ENCODE data around the gene MYL9. TPM values are rescaled to one million over a fixed set of nuclear protein-coding genes. Genes with fewer than 3 reads are reported as not detected.

MYL9 gene
- polyA plus RNA-seq, 1 of the 3 experiments (the other 2 are of a cell fraction): not detected

DNA sequence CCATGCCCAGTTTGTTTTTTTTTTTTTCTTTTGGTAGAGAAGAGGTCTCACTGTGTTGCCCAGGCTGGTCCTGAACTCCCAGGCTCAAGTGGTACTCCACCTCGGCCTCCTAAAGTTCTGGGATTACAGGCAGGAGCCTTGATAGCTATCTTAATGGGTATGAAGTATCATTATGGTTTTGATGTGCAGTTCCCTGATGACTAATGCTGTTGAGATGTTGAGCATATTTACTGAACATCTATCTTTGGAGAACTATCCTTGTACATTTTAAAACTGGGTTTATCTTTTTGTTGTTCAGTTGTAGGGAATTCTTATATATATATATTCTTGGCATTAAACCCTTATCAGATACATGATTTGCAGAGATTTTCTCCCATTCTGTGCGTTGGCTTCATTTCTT is 21.4 kb upstream of the MYL9 start:
- Histone ChIP-seq H3F3A (replicated peaks; ENCODE audit: insufficient read depth) (peaks cover 30% of the 10 kb centered on the region), H3K9ac (no peak overlapping the region), H3K79me2 (ENCODE audit: insufficient read depth) (peaks cover 87% of the 10 kb centered on the region), H3K4me3 (ENCODE audit: low read depth in 2 of 2, low read length in 1 of 2) (no peak overlapping the region), H3K27me3 (ENCODE audit: insufficient read depth) (no peaks in the 10 kb centered on the region), H3K9me2 (no peaks in the 10 kb centered on the region), H2AFZ (ENCODE audit: low read depth) (no peak overlapping the region), H3K4me1 (ENCODE audit: control insufficient read depth in 1 of 2, insufficient read depth in 2 of 2, low read depth in 1 of 2, low read length in 1 of 2) (peaks cover 9 to 30% of the 10 kb centered on the region in 2 experiments), H4K20me1 (ENCODE audit: insufficient read depth) (peaks cover 66% of the 10 kb centered on the region), H3K27ac (ENCODE audit: low read depth in 2 of 2, low read length in 1 of 2) (peak overlapping the region in 1 of 2 experiments; percentile 51; a peak in 2 of 4 replicates), H3K4me2 (0 out of 2 replicates have a peak overlapping the region, but pooled peaks have one; percentile 34), H3K9me3 (no peaks in the 10 kb centered on the region), H3K36me3 (replicated peaks in 1 of 2; ENCODE audit: control insufficient read depth in 1 of 2, insufficient read depth in 2 of 2, low read length in 1 of 2) (peaks cover 10 to 58% of the 10 kb centered on the region in 2 experiments)
- POLR2A ChIA-PET: no interaction called here
- WGBS (ENCODE audit: low lambda C conversion rate): 64% methylated on average over 2 of the region's 2 CpGs
- CTCF ChIA-PET: interaction anchor here (2.0 to 2.7 kb wide), 2 partner anchors 14 to 81 kb away, joined by 4 to 8 read pairs; no protein-coding TSS in a partner anchor
- TF ChIP-seq NFIC (IDR thresholded peaks at IDR 0.05; ENCODE audit: borderline replicate concordance) (no peak), TAF1 (IDR thresholded peaks at IDR 0.05; ENCODE audit: borderline replicate concordance, low read depth, low read length) (no peak), JUND (IDR thresholded peaks at IDR 0.05) (peak; percentile 69), RAD21 (IDR thresholded peaks at IDR 0.05; ENCODE audit: low read length) (no peak), TCF12 (IDR thresholded peaks at IDR 0.05) (peak; percentile 47), EP300 (IDR thresholded peaks at IDR 0.05; ENCODE audit: borderline replicate concordance in 1 of 2, low read depth in 1 of 2, low read length in 1 of 2) (peak in 1 of 2 experiments; percentile 18; a peak in 1 of 4 replicates), FOSL2 (IDR thresholded peaks at IDR 0.05; ENCODE audit: borderline replicate concordance, low read depth) (peak; percentile 53; the same call in 1 of the 2 replicates), SMC3 (IDR thresholded peaks at IDR 0.05; ENCODE audit: low read depth, low read length) (no peak), ELF1 (IDR thresholded peaks at IDR 0.05) (no peak), CHD2 (IDR thresholded peaks at IDR 0.05; ENCODE audit: low read length, partially characterized antibody) (no peak), RFX5 (IDR thresholded peaks at IDR 0.05; ENCODE audit: low read length) (no peak), EZH2phosphoT487 (IDR thresholded peaks at IDR 0.05; ENCODE audit: borderline replicate concordance, low read depth) (no peak), SIN3A (IDR thresholded peaks at IDR 0.05; ENCODE audit: borderline replicate concordance, low read depth, low read length) (no peak), GATA2 (CRISPR knock-in tag; IDR thresholded peaks at IDR 0.05) (no peak)
- TF ChIP-seq, protein P1, sequence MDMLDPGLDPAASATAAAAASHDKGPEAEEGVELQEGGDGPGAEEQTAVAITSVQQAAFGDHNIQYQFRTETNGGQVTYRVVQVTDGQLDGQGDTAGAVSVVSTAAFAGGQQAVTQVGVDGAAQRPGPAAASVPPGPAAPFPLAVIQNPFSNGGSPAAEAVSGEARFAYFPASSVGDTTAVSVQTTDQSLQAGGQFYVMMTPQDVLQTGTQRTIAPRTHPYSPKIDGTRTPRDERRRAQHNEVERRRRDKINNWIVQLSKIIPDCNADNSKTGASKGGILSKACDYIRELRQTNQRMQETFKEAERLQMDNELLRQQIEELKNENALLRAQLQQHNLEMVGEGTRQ (IDR thresholded peaks at IDR 0.05; ENCODE audit: borderline replicate concordance, low read depth, low read length): no peak
- TF ChIP-seq, protein P2, sequence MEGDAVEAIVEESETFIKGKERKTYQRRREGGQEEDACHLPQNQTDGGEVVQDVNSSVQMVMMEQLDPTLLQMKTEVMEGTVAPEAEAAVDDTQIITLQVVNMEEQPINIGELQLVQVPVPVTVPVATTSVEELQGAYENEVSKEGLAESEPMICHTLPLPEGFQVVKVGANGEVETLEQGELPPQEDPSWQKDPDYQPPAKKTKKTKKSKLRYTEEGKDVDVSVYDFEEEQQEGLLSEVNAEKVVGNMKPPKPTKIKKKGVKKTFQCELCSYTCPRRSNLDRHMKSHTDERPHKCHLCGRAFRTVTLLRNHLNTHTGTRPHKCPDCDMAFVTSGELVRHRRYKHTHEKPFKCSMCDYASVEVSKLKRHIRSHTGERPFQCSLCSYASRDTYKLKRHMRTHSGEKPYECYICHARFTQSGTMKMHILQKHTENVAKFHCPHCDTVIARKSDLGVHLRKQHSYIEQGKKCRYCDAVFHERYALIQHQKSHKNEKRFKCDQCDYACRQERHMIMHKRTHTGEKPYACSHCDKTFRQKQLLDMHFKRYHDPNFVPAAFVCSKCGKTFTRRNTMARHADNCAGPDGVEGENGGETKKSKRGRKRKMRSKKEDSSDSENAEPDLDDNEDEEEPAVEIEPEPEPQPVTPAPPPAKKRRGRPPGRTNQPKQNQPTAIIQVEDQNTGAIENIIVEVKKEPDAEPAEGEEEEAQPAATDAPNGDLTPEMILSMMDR (IDR thresholded peaks at IDR 0.05): no peak
- TF ChIP-seq, protein P3, sequence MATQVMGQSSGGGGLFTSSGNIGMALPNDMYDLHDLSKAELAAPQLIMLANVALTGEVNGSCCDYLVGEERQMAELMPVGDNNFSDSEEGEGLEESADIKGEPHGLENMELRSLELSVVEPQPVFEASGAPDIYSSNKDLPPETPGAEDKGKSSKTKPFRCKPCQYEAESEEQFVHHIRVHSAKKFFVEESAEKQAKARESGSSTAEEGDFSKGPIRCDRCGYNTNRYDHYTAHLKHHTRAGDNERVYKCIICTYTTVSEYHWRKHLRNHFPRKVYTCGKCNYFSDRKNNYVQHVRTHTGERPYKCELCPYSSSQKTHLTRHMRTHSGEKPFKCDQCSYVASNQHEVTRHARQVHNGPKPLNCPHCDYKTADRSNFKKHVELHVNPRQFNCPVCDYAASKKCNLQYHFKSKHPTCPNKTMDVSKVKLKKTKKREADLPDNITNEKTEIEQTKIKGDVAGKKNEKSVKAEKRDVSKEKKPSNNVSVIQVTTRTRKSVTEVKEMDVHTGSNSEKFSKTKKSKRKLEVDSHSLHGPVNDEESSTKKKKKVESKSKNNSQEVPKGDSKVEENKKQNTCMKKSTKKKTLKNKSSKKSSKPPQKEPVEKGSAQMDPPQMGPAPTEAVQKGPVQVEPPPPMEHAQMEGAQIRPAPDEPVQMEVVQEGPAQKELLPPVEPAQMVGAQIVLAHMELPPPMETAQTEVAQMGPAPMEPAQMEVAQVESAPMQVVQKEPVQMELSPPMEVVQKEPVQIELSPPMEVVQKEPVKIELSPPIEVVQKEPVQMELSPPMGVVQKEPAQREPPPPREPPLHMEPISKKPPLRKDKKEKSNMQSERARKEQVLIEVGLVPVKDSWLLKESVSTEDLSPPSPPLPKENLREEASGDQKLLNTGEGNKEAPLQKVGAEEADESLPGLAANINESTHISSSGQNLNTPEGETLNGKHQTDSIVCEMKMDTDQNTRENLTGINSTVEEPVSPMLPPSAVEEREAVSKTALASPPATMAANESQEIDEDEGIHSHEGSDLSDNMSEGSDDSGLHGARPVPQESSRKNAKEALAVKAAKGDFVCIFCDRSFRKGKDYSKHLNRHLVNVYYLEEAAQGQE (IDR thresholded peaks at IDR 0.05; ENCODE audit: low read depth, low read length): no peak
- TF ChIP-seq, protein P4, sequence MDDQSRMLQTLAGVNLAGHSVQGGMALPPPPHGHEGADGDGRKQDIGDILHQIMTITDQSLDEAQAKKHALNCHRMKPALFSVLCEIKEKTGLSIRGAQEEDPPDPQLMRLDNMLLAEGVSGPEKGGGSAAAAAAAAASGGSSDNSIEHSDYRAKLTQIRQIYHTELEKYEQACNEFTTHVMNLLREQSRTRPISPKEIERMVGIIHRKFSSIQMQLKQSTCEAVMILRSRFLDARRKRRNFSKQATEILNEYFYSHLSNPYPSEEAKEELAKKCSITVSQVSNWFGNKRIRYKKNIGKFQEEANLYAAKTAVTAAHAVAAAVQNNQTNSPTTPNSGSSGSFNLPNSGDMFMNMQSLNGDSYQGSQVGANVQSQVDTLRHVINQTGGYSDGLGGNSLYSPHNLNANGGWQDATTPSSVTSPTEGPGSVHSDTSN (IDR thresholded peaks at IDR 0.05): peak; percentile 51
- TF ChIP-seq, protein P5, sequence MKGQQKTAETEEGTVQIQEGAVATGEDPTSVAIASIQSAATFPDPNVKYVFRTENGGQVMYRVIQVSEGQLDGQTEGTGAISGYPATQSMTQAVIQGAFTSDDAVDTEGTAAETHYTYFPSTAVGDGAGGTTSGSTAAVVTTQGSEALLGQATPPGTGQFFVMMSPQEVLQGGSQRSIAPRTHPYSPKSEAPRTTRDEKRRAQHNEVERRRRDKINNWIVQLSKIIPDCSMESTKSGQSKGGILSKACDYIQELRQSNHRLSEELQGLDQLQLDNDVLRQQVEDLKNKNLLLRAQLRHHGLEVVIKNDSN (IDR thresholded peaks at IDR 0.05; ENCODE audit: borderline replicate concordance, low read depth): no peak
- no peak for DNase-seq

Measured in SK-N-SH (cell line).